SK-N-SH (cell line): ENCODE measurements around the gene EXOC3. TPM values are rescaled to one million over a fixed set of nuclear protein-coding genes. Genes with fewer than 3 reads are reported as not detected.

Source experiments
- CTCF ChIA-PET: fragments of 300-600, 350-600 bp; formaldehyde crosslinking; extraction: SDS; loops from one replicate; lab custom pipeline; 2021; lab: Yijun Ruan, JAX
- POLR2A ChIA-PET: fragments of 350-600 bp; sonication (Branson Sonifier 250); formaldehyde crosslinking; extraction: SDS; loops from one replicate; lab custom pipeline; 2020; ENCODE audit warnings: antibody characterized with exemption, inconsistent platforms; lab: Yijun Ruan, JAX
- DNase-seq: peaks from one replicate; pipeline ENCODE4 v3.0.0; 2012
- H2AFZ ChIP-seq: fragments of 200-600 bp; sonication (generic); 2 replicates; pipeline ENCODE4 v1.8.1; 2016; ENCODE audit warnings: antibody characterized with exemption, mild to moderate bottlenecking, low read depth
- H3F3A ChIP-seq: fragments of 200-600 bp; sonication (generic); replicated peaks from 2 replicates; pipeline ENCODE3; 2016; ENCODE audit warnings: antibody characterized with exemption, mild to moderate bottlenecking; ENCODE audit not compliant: insufficient read depth
- H3K27ac ChIP-seq, 2 experiments: fragments of 200-500 bp in 1 of 2; fragments of 200-600 bp in 1 of 2; sonication (Bioruptor generic) in 1 of 2; sonication (generic), shearing (Covaris generic) in 1 of 2; 2 replicates each; pipeline versions ENCODE4 v1.5.1 to v1.6.1; 2014 to 2016; ENCODE audit warnings: low read depth in 2 of 2, inconsistent platforms in 1 of 2, low read length in 1 of 2, mild to moderate bottlenecking in 1 of 2, mixed read lengths in 1 of 2
- H3K27me3 ChIP-seq: fragments of 200-600 bp; sonication (generic), shearing (Covaris generic); 2 replicates; pipeline ENCODE4 v1.6.1; 2016; ENCODE audit warnings: mixed run types; ENCODE audit not compliant: insufficient read depth
- H3K36me3 ChIP-seq, 2 experiments: fragments of 200-500 bp in 1 of 2; fragments of 200-600 bp in 1 of 2; sonication (Bioruptor generic) in 1 of 2; sonication (generic) in 1 of 2; replicated peaks in 1 of 2; 2 replicates each; pipeline versions ENCODE3 to v1.5.1; 2014 to 2016; ENCODE audit warnings: low read length in 1 of 2, mild to moderate bottlenecking in 1 of 2; ENCODE audit not compliant: insufficient read depth in 2 of 2, control insufficient read depth in 1 of 2
- H3K4me1 ChIP-seq, 2 experiments: fragments of 200-500 bp in 1 of 2; fragments of 200-600 bp in 1 of 2; sonication (Bioruptor generic) in 1 of 2; sonication (generic), shearing (Covaris generic) in 1 of 2; 2 replicates each; pipeline versions ENCODE4 v1.5.1 to v1.6.1; 2014 to 2016; ENCODE audit warnings: low read depth in 1 of 2, low read length in 1 of 2, mixed run types in 1 of 2; ENCODE audit not compliant: insufficient read depth in 2 of 2, control insufficient read depth in 1 of 2
- H3K4me2 ChIP-seq: fragments of 200-600 bp; sonication (generic), shearing (Covaris generic); 2 replicates; pipeline ENCODE4 v1.6.1; 2017; ENCODE audit warnings: mixed run types
- H3K4me3 ChIP-seq, 2 experiments: fragments of 200-500 bp in 1 of 2; fragments of 200-600 bp in 1 of 2; sonication (Bioruptor generic) in 1 of 2; sonication (generic), shearing (Covaris generic) in 1 of 2; 2 replicates each; pipeline versions ENCODE4 v1.5.1 to v1.8.1; 2014 to 2016; ENCODE audit warnings: low read depth in 2 of 2, inconsistent platforms in 1 of 2, low read length in 1 of 2, mild to moderate bottlenecking in 1 of 2, mixed read lengths in 1 of 2, moderate library complexity in 1 of 2
- H3K79me2 ChIP-seq: fragments of 200-600 bp; sonication (generic); 2 replicates; pipeline ENCODE4 v1.8.1; 2017; ENCODE audit warnings: mild to moderate bottlenecking; ENCODE audit not compliant: insufficient read depth
- H3K9ac ChIP-seq: fragments of 200-600 bp; sonication (generic); 2 replicates; pipeline ENCODE4 v1.6.1; 2017; ENCODE audit warnings: mixed run types
- H3K9me2 ChIP-seq: fragments of 200-600 bp; sonication (generic); 2 replicates; pipeline ENCODE4 v1.6.1; 2017; ENCODE audit warnings: mixed run types
- H3K9me3 ChIP-seq: fragments of 200-600 bp; sonication (generic); 2 replicates; pipeline ENCODE4 v1.6.1; 2017; ENCODE audit warnings: mixed run types, mild to moderate bottlenecking, moderate library complexity
- H4K20me1 ChIP-seq: fragments of 200-600 bp; sonication (generic); 2 replicates; pipeline ENCODE4 v1.6.1; 2017; ENCODE audit warnings: mild to moderate bottlenecking, mixed run types; ENCODE audit not compliant: insufficient read depth
- CHD2 ChIP-seq: fragments of 150-350 bp; IDR thresholded peaks from 2 replicates; pipeline ENCODE4 v1.6.1; 2018; ENCODE audit warnings: low read length; ENCODE audit not compliant: partially characterized antibody
- EP300 ChIP-seq, 2 experiments: IDR thresholded peaks; 2 replicates each; pipeline versions ENCODE4 v1.4.0 to v1.6.1; 2012; ENCODE audit warnings: borderline replicate concordance in 1 of 2, low read depth in 1 of 2, low read length in 1 of 2
- EZH2phosphoT487 ChIP-seq: fragments of 200-600 bp; sonication (generic); IDR thresholded peaks from 2 replicates; pipeline ENCODE4 v1.6.1; 2017; ENCODE audit warnings: low read depth, mixed run types, mild to moderate bottlenecking, antibody characterized with exemption, moderate library complexity, borderline replicate concordance
- FOXM1 ChIP-seq: IDR thresholded peaks from 2 replicates; pipeline ENCODE4 v1.4.0; 2012; ENCODE audit warnings: low read depth, mild to moderate bottlenecking
- GABPA ChIP-seq: IDR thresholded peaks from 2 replicates; pipeline ENCODE4 v1.4.0; 2012; ENCODE audit warnings: low read depth, mild to moderate bottlenecking
- GATA2 ChIP-seq: sonication (generic); formaldehyde crosslinking; IDR thresholded peaks from 2 replicates; pipeline ENCODE4 v1.5.0; 2020; ENCODE audit warnings: mild to moderate bottlenecking, missing genetic modification reagents
- JUND ChIP-seq: IDR thresholded peaks from 2 replicates; pipeline ENCODE4 v1.4.0; 2012
- NFIC ChIP-seq: IDR thresholded peaks from 2 replicates; pipeline ENCODE4 v1.4.0; 2012; ENCODE audit warnings: borderline replicate concordance
- RAD21 ChIP-seq: IDR thresholded peaks from 2 replicates; pipeline ENCODE4 v1.6.1; 2012; ENCODE audit warnings: mild to moderate bottlenecking, low read length
- RFX5 ChIP-seq: IDR thresholded peaks from 2 replicates; pipeline ENCODE4 v1.6.1; 2012; ENCODE audit warnings: mild to moderate bottlenecking, improper control_type of control experiment, low read length
- SIN3A ChIP-seq: IDR thresholded peaks from 2 replicates; pipeline ENCODE4 v1.6.1; 2012; ENCODE audit warnings: low read depth, mild to moderate bottlenecking, low read length, moderate library complexity, borderline replicate concordance
- TAF1 ChIP-seq: IDR thresholded peaks from 2 replicates; pipeline ENCODE4 v1.6.1; 2012; ENCODE audit warnings: low read depth, mild to moderate bottlenecking, low read length, moderate library complexity, borderline replicate concordance
- TEAD4 ChIP-seq: IDR thresholded peaks from 2 replicates; pipeline ENCODE4 v1.4.0; 2012; ENCODE audit warnings: mild to moderate bottlenecking, borderline replicate concordance; ENCODE audit not compliant: insufficient read depth
- YY1 ChIP-seq: IDR thresholded peaks from 2 replicates; pipeline ENCODE4 v1.4.0; 2012; ENCODE audit warnings: low read depth, mild to moderate bottlenecking
- WGBS: methylation state at CpG from one replicate; pipeline ENCODE4 v1.1.6; 2017; ENCODE audit warnings: low lambda C conversion rate; 5-methylcytosine and 5-hydroxymethylcytosine counted together
- polyA plus RNA-seq, 3 experiments: library from polyadenylated mRNA; depleted of rRNA; stranded (reverse); fragments of >200 nt; gene quantifications; 2 replicates each; pipeline ENCODE4 v1.2.3, GENCODE V29; 2012
- TF ChIP-seq, protein P1 (sequence below): IDR thresholded peaks from 2 replicates; pipeline ENCODE4; 2012
- TF ChIP-seq, protein P2 (sequence below): fragments of 150-350 bp; IDR thresholded peaks from 2 replicates; pipeline ENCODE4 v1.6.1; 2016; ENCODE audit warnings: mild to moderate bottlenecking, low read depth, low read length
- TF ChIP-seq, protein P3 (sequence below): fragments of 150-350 bp; IDR thresholded peaks from 2 replicates; pipeline ENCODE4 v1.6.1; 2017; ENCODE audit warnings: antibody characterized with exemption, low read length, low read depth, borderline replicate concordance

The EXOC3 gene
- polyA plus RNA-seq, 1 of the 3 experiments (the other 2 are of a cell fraction): 25.7 TPM

DNA sequence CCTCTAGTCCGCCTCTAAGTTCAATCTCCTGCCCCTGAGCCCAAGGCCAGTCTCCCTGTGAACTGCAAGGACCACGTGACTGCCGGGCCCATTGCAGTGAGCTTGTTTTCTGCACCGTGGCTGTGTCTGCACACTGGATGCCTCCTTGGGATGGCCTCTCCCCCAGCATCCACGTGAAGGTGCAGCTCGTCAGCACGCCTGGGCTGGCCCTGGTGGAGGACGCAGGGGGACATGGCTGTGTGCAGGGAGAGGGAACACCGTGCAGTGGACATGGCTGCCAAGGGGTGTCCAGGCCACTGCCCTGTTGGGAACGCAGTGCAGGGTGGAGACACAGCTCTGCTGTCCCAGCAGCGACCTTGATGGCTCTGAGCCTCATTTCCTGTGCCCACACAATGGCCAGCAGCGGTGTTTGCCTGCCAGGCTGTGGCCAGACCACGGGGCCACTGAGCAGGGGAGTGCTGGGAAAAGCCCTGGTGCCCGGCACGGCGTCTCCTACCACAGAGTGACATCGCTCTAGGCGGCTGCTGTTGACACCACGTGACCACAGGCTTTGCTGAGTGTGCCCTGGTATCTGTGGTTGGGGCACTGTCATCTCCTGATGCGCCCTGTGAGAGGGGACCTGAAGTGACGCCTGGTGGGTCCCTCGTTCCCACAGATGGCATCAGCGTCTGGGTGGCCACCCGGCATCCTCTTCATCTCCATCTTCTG, 26.9 kb upstream of the EXOC3 start:
- Histone ChIP-seq H3K36me3 (no peaks in the 10 kb centered on the region), H3K79me2 (no peaks in the 10 kb centered on the region), H4K20me1 (no peaks in the 10 kb centered on the region), H3K9me3 (no peaks in the 10 kb centered on the region), H3K4me3 (no peak overlapping the region), H3K4me2 (no peak overlapping the region), H3K27me3 (no peaks in the 10 kb centered on the region), H3F3A (no peaks in the 10 kb centered on the region), H2AFZ (no peak overlapping the region), H3K4me1 (peaks cover 0 to 3% of the 10 kb centered on the region in 2 experiments; a peak in 1 of 4 replicates), H3K9ac (no peak overlapping the region), H3K27ac (no peak overlapping the region), H3K9me2 (no peaks in the 10 kb centered on the region)
- DNase-seq: no peak
- ChIA-PET POLR2A (no interaction called here), CTCF (interaction anchor here (1.3 kb wide), 1 partner anchor 15 kb away, joined by 6 read pairs; no protein-coding TSS in a partner anchor)
- no peak for TF ChIP-seq RFX5
- no peak for TF ChIP-seq GATA2 (CRISPR knock-in tag)
- TF ChIP-seq, protein P1, sequence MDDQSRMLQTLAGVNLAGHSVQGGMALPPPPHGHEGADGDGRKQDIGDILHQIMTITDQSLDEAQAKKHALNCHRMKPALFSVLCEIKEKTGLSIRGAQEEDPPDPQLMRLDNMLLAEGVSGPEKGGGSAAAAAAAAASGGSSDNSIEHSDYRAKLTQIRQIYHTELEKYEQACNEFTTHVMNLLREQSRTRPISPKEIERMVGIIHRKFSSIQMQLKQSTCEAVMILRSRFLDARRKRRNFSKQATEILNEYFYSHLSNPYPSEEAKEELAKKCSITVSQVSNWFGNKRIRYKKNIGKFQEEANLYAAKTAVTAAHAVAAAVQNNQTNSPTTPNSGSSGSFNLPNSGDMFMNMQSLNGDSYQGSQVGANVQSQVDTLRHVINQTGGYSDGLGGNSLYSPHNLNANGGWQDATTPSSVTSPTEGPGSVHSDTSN: no peak
- TF ChIP-seq EZH2phosphoT487: no peak
- TF ChIP-seq YY1: no peak
- no peak for TF ChIP-seq TEAD4
- TF ChIP-seq JUND: no peak
- WGBS: 80% methylated on average over 10 of the region's 24 CpGs

DNA sequence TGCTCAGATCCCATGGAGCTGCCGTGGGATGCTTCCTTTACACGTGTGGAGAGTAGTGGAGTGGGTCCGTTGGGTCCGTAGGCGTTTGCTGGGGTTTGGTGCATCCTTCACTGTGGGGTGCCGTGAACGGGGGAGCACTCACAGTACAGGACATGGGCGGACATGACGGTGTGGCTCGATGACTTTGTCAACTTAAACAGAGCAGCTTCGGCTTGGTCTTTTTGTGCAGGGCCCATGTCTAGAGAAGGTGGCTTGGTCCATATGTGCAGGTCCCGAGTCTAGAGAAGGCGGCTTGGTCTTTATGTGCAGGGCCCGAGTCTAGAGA, 26.4 kb upstream of the EXOC3 start:
- no peak overlapping the region for H2AFZ ChIP-seq
- no peaks in the 10 kb centered on the region for H3K36me3 ChIP-seq
- H3K9me2 ChIP-seq: no peaks in the 10 kb centered on the region
- peaks cover 0 to 3% of the 10 kb centered on the region in 2 experiments; a peak in 1 of 4 replicates for H3K4me1 ChIP-seq
- 89% methylated on average over 10 of the region's 14 CpGs for WGBS
- H3K79me2 ChIP-seq: no peaks in the 10 kb centered on the region
- no peak for DNase-seq
- CTCF ChIA-PET: interaction anchor here (1.3 kb wide), 1 partner anchor 14 kb away, joined by 6 read pairs; no protein-coding TSS in a partner anchor
- H3K27ac ChIP-seq: no peak overlapping the region
- H4K20me1 ChIP-seq: no peaks in the 10 kb centered on the region
- H3K27me3 ChIP-seq: no peaks in the 10 kb centered on the region
- POLR2A ChIA-PET: no interaction called here
- H3F3A ChIP-seq: no peaks in the 10 kb centered on the region
- no peak overlapping the region for H3K4me2 ChIP-seq
- TF ChIP-seq TAF1 (no peak), NFIC (no peak), EP300 (IDR thresholded peaks at IDR 0.05; ENCODE audit: borderline replicate concordance in 1 of 2, low read depth in 1 of 2, low read length in 1 of 2) (no peak), CHD2 (no peak), GABPA (no peak), SIN3A (no peak), RAD21 (no peak), FOXM1 (no peak)
- TF ChIP-seq, protein P2, sequence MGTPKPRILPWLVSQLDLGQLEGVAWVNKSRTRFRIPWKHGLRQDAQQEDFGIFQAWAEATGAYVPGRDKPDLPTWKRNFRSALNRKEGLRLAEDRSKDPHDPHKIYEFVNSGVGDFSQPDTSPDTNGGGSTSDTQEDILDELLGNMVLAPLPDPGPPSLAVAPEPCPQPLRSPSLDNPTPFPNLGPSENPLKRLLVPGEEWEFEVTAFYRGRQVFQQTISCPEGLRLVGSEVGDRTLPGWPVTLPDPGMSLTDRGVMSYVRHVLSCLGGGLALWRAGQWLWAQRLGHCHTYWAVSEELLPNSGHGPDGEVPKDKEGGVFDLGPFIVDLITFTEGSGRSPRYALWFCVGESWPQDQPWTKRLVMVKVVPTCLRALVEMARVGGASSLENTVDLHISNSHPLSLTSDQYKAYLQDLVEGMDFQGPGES: no peak
- TF ChIP-seq, protein P3, sequence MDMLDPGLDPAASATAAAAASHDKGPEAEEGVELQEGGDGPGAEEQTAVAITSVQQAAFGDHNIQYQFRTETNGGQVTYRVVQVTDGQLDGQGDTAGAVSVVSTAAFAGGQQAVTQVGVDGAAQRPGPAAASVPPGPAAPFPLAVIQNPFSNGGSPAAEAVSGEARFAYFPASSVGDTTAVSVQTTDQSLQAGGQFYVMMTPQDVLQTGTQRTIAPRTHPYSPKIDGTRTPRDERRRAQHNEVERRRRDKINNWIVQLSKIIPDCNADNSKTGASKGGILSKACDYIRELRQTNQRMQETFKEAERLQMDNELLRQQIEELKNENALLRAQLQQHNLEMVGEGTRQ: no peak
- TF ChIP-seq, protein P1: no peak
- H3K9ac ChIP-seq: no peak overlapping the region
- no peaks in the 10 kb centered on the region for H3K9me3 ChIP-seq
- no peak overlapping the region for H3K4me3 ChIP-seq
